Motor neuron (in vitro differentiated cells): ENCODE results near the gene MBNL2. TPM values are rescaled to one million over a fixed set of nuclear protein-coding genes. Genes with fewer than 3 reads are reported as not detected.
"Not testable (repeated sequence)": the region's sequence is repeated elsewhere in the genome, so short reads cannot be mapped to it uniquely, and the experiment has no call there.

Source experiments
- ATAC-seq, 8 experiments: fragments of 200-7000 bp; cut with Tn5 transposase; replicated peaks in 6 of 8; 2 replicates each; pipeline ENCODE4 v1.8.0; 2021; ENCODE audit warnings: mild to moderate bottlenecking in 8 of 8, moderate library complexity in 8 of 8
- H3K27ac ChIP-seq, 2 donors: fragments of 250-450 bp; sonication (Bioruptor Pico); 2 replicates each; pipeline ENCODE4 v1.9.0; 2021; ENCODE audit warnings: antibody characterized with exemption in 2 of 2, mild to moderate bottlenecking in 2 of 2, moderate library complexity in 1 of 2
- H3K4me1 ChIP-seq, 2 donors: fragments of 250-450 bp; sonication (Bioruptor Pico); replicated peaks in 1 of 2; 2 replicates each; pipeline ENCODE4 v1.6.1; 2021; ENCODE audit warnings: antibody characterized with exemption in 2 of 2, mild to moderate bottlenecking in 2 of 2, moderate library complexity in 1 of 2
- H3K4me3 ChIP-seq, 5 donors: fragments of 250-450 bp; sonication (Bioruptor Pico); 2 replicates each; pipeline ENCODE4 v1.9.0; 2021; ENCODE audit warnings: antibody characterized with exemption in 5 of 5, mild to moderate bottlenecking in 5 of 5, moderate library complexity in 4 of 5
- WGBS, 10 experiments: fragments of 450-650 bp; shearing (Covaris generic); methylation state at CpG; one replicate each; pipeline ENCODE4 v1.0.0; 2022; 5-methylcytosine and 5-hydroxymethylcytosine counted together
- in situ Hi-C, 9 experiments: fragments of 400-800 bp; cut with MboI; loops; one replicate each; pipeline ENCODE4 v1.15.0; 2021; ENCODE audit warnings: low sequenced_read_pairs in 9 of 9, low pct_unique_long_range_greater_than_20kb in 2 of 9; ENCODE audit not compliant: unreplicated experiment in 9 of 9
- total RNA-seq, 8 experiments: library from RNA; unstranded; fragments of 300-600 nt; gene quantifications; 2 replicates each; pipeline versions ENCODE4 v1.2.3 to v1.2.4, GENCODE V29; 2022

Gene MBNL2
- total RNA-seq, 8 experiments from 2014 or later: 6.9 to 317 (median 54.7) TPM

DNA sequence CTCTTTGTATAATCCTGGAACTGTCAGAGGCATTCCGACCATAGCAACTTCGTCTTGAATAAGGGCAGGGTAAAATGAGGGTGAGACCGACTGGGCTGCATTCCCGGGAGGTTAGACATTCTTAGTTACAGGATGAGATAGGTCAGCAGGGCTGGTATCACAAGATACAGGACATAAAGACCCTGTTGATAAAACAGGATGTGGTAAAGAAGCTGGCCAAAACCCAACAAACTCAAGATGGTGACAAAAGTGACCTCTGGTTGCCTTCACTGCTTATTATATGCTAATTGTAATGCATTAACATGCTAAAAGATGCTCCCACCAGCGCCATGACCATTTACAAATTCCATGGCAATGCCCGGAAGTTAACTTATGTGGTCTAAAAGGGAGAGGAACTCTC, 27.7 kb upstream of the MBNL2 start:
- Histone ChIP-seq H3K4me3 (no peak overlapping the region), H3K27ac (no peak overlapping the region), H3K4me1 (peaks cover 10 to 27% of the 10 kb centered on the region in 2 donors)
- in situ Hi-C loops: no loop called here
- 6 to 100% (median 44%) methylated on average over 1 to 6 of the region's 6 CpGs for WGBS, 10 experiments
- peak in 5 of 8 experiments; percentile 52 to 86 (median 75) for ATAC-seq

DNA sequence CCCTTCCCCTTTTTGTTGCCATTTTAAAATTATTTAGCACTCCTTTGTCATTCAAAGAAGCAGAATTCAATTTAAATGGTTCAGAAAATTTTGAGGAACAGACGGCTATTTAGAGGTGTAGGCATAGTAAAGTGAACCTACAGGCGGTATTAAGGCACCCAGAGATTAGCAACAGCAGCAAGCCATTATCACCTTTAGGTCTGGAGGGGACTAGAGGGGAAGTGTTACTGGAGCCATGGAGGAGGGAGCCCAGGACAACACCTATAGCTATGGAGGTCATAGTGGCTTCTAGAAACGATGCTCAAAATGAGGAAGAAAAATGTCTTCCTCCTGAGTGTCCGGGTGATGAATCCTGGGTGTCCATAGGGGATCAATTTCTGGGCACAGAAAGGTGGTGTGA, 25.8 kb upstream of the MBNL2 start:
- no peak for ATAC-seq
- in situ Hi-C loops: no loop called here
- Histone ChIP-seq H3K27ac (no peak overlapping the region), H3K4me1 (peaks cover 6 to 13% of the 10 kb centered on the region in 2 donors), H3K4me3 (no peak overlapping the region)
- WGBS, 10 experiments: 0 to 97% (median 82%) methylated on average over 1 to 4 of the region's 4 CpGs; no CpG with 5 or more reads in 2 of the 10 experiments

DNA sequence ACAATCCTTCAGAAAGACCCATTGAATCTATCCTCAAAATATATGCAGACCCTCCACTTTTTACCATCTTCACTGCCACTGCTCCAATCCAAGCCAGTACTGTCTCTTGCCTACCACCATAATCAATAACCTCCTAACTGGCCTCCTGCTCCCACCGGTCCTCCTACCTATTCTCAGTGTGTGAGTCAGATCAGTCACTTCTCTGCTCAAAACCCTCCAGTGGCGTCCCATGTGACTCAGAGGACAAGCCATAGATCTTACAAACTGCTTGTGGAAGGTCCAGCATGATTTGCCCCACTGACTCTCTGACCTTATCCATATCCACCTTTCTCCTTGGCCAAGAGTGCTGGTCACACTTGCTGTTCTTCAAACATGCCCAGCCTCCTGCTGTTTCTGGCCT, 23.4 kb upstream of the MBNL2 start:
- ATAC-seq: no peak
- WGBS, 10 experiments: 48 to 100% (median 94%) methylated on average over 1 to 2 of the region's 2 CpGs; no CpG with 5 or more reads in 2 of the 10 experiments
- in situ Hi-C loops: no loop called here
- Histone ChIP-seq H3K4me3 (no peak overlapping the region), H3K4me1 (peaks cover 4 to 7% of the 10 kb centered on the region in 2 donors), H3K27ac (no peak overlapping the region)

DNA sequence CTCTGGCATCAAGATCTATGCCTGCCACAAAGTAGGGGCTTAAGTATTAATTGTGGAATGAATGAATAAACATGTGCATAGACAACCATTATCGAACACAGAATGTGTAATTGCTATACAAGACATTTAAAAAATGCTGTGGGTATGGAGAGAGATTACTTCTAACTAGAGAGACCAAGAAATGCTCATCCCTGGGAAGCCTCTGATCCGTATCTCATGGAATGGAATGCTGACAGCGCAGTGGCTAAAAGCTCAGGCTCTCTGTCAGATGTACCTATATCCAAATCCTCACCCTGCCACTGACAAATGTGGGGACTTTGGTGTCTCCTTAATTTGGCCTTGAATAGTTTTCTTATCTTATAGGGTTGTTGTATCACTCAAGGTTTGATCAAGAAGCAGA, 22.7 kb upstream of the MBNL2 start:
- H3K4me3 ChIP-seq: no peak overlapping the region
- in situ Hi-C loops: no loop called here
- no peak overlapping the region for H3K27ac ChIP-seq
- H3K4me1 ChIP-seq: peaks cover 4 to 7% of the 10 kb centered on the region in 2 donors
- no peak for ATAC-seq
- 10 to 100% (median 88%) methylated on average over 1 to 3 of the region's 3 CpGs; no CpG with 5 or more reads in 2 of the 10 experiments for WGBS, 10 experiments

DNA sequence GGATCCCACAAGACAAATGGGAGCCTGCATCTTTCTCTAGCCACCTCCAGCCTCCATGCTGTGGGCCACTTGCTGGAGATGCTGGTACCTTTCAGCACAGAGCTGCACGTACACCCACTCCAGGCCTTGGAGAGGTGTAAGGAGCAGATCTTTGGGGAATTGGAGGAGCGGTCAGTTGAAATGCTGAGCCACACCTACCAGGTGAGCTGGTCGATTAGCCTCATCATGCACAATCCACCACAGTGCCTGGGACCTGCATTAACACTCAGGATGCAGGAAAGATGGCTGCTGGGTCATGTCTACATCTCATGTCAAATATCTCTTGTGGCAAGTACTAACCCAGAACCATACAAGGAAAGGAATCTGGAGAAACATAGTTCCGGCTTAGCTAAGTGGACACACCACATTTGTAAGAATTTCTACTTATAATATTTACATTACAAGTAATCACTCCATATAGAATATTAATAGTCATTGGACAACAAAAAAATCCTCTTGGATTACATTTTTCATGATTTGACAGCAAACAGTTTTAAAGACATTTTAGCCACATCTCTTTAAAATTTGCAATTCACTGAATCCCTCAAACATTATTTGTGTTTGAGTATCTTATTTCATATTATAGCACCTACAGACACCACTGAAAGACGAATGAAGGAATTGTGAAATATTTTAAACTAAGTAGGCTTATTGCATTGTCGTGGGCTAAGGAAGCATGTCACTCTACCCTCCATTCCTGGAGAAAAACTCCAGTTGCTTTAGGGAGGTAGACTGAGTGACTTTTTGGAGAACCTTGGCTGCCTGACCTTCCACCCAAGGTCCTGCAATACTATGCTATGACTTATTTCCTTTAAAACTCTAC, 21.8 kb upstream of the MBNL2 start:
- Histone ChIP-seq H3K27ac (no peak overlapping the region), H3K4me1 (peaks cover 4 to 7% of the 10 kb centered on the region in 2 donors), H3K4me3 (no peak overlapping the region)
- 25 to 100% (median 72%) methylated on average over 1 to 5 of the region's 6 CpGs for WGBS, 10 experiments
- ATAC-seq: no peak
- in situ Hi-C loops: no loop called here

DNA sequence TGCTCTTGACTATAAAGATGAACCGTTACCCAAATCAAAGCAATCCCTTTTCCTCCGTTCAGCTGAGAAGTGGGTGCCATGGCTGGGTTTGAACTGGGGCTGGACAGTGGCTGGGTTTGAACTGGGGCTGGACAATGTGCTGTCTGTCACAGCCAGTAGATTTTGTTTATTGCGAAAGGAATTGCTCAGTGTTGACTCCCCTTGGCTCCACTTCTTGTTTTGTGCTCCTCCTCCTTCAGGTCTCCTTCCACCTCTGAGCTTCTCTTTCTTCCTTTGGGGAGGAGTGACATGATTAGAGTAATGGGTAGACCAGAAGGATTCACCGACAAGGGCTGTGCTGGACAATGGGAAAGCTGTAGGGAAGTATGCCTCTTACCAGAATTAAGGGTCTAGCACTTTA, 19.4 kb upstream of the MBNL2 start:
- WGBS, 10 experiments: 78 to 100% (median 92%) methylated on average over 1 to 4 of the region's 4 CpGs; no CpG with 5 or more reads in 1 of the 10 experiments
- peaks cover 0 to 3% of the 10 kb centered on the region in 2 donors for H3K4me1 ChIP-seq
- H3K27ac ChIP-seq: no peak overlapping the region
- ATAC-seq: no peak
- in situ Hi-C loops: no loop called here
- H3K4me3 ChIP-seq: no peak overlapping the region

DNA sequence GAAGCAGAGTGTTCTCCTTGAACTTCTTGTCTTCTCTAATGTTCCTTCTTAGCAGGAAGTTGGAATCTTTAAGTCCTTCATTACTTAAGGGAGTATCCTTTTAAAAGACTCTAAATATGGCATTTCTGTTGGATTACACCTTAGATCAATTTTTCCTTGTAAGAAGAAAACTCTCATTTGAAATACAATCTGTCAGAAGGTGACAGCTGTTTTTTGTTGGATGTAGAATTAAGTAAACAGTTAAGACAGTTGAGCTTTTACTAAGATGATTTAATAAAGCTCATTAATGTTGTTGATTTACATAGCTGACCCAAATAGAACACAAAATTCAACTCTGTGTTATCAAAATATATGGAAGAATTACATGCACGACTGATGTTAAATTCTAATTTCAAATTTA, 16.7 kb upstream of the MBNL2 start:
- in situ Hi-C loops: no loop called here
- WGBS, 10 experiments: 0 to 83% (median 48%) methylated on average over 1 of the region's 1 CpG; no CpG with 5 or more reads in 2 of the 10 experiments
- no peak overlapping the region for H3K27ac ChIP-seq
- H3K4me1 ChIP-seq: peaks cover 0 to 3% of the 10 kb centered on the region in 2 donors
- no peak for ATAC-seq
- no peak overlapping the region for H3K4me3 ChIP-seq

DNA sequence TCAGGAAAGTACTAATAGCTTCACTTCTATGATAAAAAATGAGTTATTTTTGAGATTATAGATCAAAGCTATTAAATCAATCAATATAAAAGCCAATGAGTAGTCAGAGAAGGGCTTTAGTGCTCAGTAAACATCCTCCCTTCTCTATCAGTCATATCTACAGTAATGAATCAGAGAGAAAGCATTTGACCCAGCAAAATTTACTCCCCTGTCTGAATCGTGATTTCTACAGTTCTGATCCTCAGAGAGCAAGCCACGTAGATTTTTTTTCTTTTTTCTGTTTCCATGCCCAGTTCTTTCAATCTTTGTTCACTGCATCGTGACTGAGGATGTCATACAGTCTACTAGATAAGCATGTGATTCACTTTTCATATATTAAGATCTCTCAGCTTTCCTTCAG, 16.2 kb upstream of the MBNL2 start:
- H3K4me3 ChIP-seq: no peak overlapping the region
- ATAC-seq: peak in 7 of 8 experiments; percentile 36 to 75 (median 58)
- H3K4me1 ChIP-seq: peaks cover 1 to 3% of the 10 kb centered on the region in 2 donors
- H3K27ac ChIP-seq: no peak overlapping the region
- in situ Hi-C loops: no loop called here
- WGBS, 10 experiments: 32 to 79% (median 59%) methylated on average over 1 to 3 of the region's 3 CpGs; no CpG with 5 or more reads in 1 of the 10 experiments

DNA sequence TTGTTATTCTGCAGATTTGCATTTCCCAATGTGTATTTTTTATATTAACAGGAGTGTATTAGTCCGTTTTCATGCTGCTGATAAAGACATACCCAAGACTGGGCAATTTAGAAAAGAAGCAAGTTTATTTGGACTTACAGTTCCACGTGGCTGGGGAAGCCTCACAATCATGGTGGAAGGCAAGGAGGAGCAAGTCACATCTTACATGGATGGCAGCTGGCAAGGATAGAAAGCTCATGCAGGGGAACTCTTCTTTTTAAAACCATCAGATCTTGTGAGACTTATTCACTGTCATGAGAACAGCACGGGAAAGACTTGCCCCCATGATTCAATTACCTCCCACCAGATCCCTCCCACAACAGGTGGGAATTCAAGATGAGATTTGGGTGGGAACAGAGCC, 14.9 kb upstream of the MBNL2 start:
- H3K4me3 ChIP-seq, ATAC-seq, in situ Hi-C loops, H3K27ac ChIP-seq: not testable (repeated sequence)
- peaks cover 5 to 14% of the 10 kb centered on the region in 2 donors for H3K4me1 ChIP-seq
- WGBS, 10 experiments: 0 to 100% (median 73%) methylated on average over 1 to 3 of the region's 3 CpGs

DNA sequence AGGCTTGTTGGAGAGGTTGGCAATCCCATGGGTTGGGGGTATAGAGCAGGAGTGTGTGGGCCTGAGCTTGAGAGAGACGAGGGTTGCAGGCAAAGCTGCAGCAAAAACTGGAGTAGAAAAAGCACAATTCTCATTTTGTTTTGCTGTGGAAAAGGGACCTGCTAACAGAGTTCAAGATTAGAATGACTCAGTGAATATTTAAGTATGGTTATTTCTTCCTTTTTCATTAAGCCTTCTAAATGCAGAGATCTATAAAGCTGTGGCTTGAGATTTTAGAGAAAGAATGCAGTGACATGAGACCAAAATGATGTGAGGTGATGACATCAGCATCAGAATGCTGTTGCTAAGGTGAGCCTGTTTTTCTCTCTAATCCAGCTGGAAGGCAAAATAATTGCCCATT, 10.8 kb upstream of the MBNL2 start:
- ATAC-seq: peak; percentile 33 to 85 (median 70)
- H3K4me1 ChIP-seq: peaks cover 5 to 12% of the 10 kb centered on the region in 2 donors
- WGBS, 10 experiments: 17 to 80% (median 66%) methylated on average over 1 of the region's 1 CpG; no CpG with 5 or more reads in 4 of the 10 experiments
- in situ Hi-C loops: no loop called here
- H3K27ac ChIP-seq: peak overlapping the region in 1 of 2 donors; percentile 26
- no peak overlapping the region for H3K4me3 ChIP-seq

DNA sequence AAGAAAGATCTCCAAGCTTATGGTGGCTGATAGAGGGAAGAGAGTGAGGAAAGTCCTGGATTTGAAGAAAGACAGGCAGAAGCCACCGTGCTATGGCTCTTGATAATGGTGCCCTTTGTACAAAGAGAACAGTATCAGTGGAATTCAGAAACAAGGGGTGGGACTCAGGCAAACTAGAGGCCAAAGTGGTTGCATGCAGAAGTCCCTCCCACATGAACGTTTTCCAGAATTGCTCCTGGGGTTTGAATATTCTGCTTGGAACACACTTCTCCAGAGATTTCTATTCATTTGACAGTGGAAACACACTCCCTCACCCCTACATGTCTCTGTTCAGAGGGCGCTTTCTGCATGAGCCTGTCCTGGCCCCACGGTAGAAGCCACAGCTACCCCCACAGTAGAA, 10.1 kb upstream of the MBNL2 start:
- 0 to 83% (median 61%) methylated on average over 1 to 2 of the region's 4 CpGs; no CpG with 5 or more reads in 4 of the 10 experiments for WGBS, 10 experiments
- Histone ChIP-seq H3K4me1 (peaks cover 5 to 12% of the 10 kb centered on the region in 2 donors), H3K27ac (no peak overlapping the region), H3K4me3 (no peak overlapping the region)
- ATAC-seq: peak in 3 of 8 experiments; percentile 71 to 84 (median 71)
- in situ Hi-C loops: no loop called here

DNA sequence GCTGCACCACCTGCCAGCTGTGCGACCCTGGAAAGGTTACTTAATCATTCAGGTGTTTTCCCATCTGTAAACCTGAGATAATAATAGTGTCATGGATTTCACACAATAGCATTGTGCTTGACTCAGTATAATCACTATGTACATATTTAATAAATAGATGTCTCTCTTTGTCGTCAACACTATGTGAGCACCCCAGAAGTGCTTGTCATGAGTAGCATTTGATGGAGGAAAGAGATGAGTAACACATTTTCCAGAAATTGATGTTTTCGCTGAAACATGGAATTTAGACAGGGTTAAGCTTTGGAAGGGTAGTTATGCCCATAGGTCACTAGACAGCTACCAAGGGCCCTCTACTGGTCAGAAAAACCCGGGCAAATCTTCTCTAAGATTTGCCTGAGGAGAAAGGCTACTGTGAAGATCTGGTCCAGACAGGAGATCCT, 9.5 kb upstream of the MBNL2 start:
- Histone ChIP-seq H3K27ac (no peak overlapping the region), H3K4me1 (peaks cover 5 to 12% of the 10 kb centered on the region in 2 donors), H3K4me3 (no peak overlapping the region)
- in situ Hi-C loops: no loop called here
- peak in 3 of 8 experiments; percentile 43 to 68 (median 61) for ATAC-seq
- 0 to 82% (median 20%) methylated on average over 1 to 3 of the region's 4 CpGs; no CpG with 5 or more reads in 3 of the 10 experiments for WGBS, 10 experiments

DNA sequence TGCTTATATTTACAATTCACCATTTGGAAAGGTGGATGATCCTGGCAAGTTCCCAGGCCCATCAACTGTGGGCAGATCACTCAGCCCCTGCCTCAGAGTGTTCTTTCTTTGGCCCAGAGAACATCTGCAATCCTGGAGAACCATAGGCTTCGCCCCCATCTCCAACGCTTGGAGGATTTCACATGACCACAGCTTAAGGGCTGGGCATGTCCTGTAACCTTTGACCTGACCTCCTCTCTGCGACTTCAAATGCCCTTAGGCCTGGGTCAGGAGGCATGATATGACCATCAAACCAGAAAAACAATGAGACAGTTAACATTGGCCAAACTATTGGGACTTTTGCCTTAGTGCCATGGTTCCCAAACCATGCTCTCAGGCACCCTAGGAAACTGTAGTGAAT, 7.2 kb upstream of the MBNL2 start:
- WGBS, 10 experiments: 78 to 100% (median 98%) methylated on average over 1 to 3 of the region's 3 CpGs; no CpG with 5 or more reads in 6 of the 10 experiments
- no peak for ATAC-seq
- in situ Hi-C loops: no loop called here
- Histone ChIP-seq H3K4me3 (no peak overlapping the region), H3K27ac (no peak overlapping the region), H3K4me1 (peaks cover 5 to 12% of the 10 kb centered on the region in 2 donors)
